GM21737 (cell line): ENCODE data around the gene NECTIN2.
"Not testable (repeated sequence)": the region's sequence is repeated elsewhere in the genome, so short reads cannot be mapped to it uniquely, and the experiment has no call there.

Experiments
- ATAC-seq: cut with Tn5 transposase; IDR thresholded peaks from one replicate; pipeline ENCODE4 v1.9.1; 2021; ENCODE audit warnings: mild to moderate bottlenecking, moderate library complexity; ENCODE audit not compliant: unreplicated experiment

NECTIN2 gene

DNA sequence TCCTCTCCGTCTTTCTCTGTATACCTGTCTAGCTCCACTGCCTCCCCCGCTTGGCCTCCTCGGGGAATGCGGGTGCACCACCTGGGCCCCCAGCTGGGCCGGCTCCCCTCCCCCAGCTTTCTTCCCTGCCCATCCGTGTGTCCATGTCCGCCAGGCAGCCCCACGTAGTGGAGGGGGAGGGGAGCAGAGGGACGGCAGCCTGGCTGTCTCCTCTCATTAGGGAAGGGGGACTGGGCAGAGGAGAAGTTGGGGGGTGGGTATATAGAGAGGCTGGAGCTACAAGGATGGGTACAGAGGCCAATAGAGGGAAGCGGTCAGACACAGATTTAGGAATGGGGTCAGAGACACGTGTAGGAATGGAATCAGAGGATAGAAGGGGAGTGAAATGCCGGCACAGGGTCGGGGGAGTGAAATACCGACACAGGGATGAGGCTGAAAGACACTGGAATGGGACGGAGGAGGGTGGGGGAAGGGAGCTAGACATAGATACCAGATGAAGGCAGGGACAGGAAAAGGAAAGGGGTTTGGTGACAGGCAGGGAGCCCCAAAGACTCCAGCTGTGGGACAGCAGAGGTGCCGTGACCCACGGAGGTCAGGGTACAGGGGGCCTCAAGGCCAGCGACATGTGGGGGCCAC lies 2.8 kb downstream of the NECTIN2 start:
- no peak for ATAC-seq

DNA sequence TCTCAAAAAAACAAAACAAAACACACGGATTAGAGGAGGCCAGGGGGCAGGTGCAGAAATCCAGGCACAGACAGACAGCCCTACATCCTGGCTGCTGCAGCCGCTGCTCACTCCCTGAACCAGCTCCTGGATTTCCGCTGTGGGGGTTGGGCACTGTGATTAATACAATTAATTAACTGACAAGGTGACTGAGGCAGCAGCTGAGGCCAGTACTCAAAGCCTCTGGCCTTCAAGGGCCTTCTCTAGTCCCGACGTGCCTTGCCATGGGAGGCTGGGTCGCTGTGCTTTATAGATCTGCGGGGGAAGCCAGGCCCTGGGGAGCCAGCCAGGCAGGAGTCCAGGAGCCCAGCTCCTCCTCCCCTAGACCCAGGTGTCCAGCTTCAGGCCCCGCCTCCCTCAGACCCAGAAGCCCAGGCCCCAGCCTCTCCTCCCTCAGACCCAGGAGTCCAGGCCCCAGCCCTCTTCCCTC lies 4.6 kb downstream of the NECTIN2 start:
- ATAC-seq = no peak

DNA sequence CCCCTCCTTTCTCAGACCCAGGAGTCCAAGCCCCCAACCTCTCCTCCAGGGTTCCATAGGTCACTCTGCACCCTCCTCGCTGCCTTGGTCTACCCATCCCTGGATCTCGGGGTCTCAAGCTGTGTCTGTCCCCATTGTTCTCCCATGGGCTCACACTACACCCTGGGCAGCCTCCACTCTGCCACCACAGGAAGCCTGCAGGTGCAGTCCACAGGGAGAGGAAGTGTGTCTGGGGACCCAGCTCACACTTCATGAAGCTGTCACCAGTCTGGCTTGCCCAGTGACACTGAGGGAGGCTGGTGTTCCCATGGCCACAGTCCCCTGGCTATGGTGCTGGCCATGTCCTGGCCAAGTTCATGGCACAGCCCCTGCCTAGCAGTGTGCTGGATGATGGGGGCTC lies 5.3 kb downstream of the NECTIN2 start:
- no peak for ATAC-seq

DNA sequence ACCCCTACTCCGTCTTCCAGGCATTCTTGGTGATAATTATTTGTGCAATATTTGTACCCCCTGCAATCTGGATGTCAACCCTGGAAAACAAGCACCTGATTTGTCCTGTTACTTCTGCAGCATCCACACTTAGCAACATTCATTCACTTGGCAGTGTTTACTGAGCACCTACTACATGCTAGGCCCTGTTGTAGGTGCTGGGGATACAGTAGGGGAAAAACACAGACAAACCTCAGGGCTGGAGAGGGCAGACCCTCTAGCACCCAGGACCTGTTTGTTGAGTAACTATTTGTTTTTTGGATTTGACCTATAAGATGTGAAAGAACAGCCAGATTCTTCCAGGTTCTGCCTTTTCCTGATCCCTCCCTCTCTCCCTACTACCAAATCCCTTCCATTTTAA lies 9.5 kb downstream of the NECTIN2 start:
- no peak for ATAC-seq

DNA sequence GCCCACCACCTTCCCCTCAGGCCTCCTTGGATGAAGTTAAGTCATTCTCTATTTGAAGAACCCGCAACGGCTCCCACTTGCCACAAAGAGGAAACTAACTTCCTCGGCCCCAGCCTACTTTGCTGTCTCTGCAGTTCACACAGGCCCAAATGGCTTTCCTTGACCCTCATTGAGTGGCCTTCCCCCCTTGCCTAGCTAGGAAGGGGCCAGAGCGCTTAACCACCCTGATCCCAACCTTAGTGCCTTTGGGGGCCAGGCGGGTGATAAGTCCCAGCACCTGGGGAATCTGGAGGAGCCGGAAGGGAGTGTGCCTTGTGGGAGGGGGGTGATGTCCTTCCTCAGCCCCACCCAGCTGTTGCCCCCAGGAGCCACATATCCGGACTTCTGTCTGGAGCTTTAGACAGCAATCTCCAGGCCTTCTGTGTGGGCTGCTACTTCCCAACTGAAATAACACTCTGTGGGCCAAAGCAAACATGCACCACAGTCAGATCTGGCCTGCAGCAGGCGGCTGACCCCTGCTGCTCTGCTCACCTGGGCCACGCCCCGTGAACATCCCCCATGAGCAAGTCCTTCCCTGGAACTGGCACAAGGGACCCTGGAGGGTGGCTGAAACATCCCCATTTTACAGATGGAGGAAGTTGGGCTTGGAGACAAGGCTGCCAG lies 10.5 kb downstream of the NECTIN2 start:
- ATAC-seq = no peak

DNA sequence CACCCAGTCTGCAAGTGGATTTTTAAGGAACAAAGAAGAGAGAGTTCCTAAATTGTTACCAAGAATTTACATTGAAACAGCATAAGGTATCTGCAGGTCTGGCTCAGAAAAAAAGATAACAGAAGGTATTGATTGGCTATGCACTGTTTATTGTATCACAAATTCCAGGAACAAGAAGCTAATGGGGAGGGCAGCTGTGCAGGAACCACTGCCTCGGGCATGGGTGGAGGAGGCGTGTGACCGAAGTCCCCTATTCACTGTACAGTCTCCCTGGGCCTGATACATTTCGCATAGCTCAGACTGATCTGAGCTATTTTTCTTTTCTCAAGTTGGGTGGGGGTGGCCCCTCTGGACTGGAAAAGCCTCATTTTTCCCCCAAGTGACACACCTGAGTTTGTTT lies 11.7 kb downstream of the NECTIN2 start:
- no peak for ATAC-seq

DNA sequence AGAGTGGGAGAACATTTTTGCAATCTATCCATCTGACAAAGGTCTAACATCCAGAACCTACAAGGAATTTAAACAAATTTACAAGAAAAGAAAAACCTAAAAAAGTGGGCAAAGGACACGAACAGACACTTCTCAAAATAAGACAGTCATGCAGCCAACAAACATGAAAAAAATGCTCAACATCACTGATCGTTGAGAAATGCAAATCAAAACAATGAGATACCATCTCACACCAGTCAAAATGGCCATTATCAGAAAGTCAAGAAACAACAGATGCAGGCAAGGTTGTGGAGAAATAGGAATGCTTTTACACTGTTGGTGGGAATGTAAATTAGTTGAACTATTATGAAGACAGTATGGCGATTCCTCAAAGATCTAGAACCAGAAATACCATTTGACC lies 15.5 kb downstream of the NECTIN2 start:
- ATAC-seq = not testable (repeated sequence)

DNA sequence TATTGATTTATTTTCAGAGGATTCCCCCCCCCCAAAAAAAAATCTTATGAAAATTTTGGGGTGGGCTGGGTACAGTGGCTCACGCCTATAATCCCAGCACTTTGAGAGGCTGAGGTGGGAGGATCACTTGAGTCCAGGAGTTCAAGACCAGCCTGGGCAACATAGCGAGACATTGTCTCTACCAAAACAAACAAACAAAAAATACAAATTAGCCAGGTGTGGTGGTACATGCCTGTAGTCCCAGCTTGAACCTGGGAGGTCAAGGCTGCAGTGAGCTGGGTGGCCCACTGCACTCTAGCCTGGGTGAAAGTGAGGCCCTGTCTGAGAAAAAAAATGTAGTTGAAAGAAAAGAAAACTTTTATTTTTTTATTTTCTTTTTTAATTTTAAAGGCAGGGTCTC lies 17.9 kb downstream of the NECTIN2 start:
- no peak for ATAC-seq

DNA sequence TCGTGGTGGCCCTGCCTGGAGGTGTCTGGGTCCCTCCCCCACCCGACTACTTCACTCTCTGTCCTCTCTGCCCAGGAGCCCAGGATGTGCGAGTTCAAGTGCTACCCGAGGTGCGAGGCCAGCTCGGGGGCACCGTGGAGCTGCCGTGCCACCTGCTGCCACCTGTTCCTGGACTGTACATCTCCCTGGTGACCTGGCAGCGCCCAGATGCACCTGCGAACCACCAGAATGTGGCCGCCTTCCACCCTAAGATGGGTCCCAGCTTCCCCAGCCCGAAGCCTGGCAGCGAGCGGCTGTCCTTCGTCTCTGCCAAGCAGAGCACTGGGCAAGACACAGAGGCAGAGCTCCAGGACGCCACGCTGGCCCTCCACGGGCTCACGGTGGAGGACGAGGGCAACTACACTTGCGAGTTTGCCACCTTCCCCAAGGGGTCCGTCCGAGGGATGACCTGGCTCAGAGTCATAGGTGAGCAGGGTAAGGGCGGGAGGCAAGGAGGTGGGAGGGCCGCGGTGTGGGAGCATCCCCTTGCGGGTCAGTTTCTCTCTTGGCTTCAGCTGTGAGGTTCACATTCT lies 19.2 kb downstream of the NECTIN2 start:
- ATAC-seq = no peak

DNA sequence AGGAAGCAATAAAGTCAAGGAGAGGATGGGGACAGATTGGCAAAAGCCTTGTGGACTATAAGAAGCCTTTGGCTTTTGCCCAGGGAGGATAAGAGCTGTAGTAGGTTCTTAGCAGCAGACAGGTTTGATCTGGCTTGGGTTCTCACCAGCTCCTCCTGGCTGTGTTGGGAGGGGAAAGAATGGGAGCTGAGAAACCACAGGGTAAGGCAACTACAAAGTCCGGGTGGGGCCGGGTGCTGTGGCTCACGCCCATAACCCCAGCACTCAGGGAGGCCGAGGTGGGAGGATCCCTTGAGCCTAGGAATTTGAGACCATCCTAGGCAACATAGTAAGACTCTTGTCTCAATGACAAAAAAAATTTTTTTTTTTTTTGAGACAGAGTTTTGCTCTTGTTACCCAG lies 20.6 kb downstream of the NECTIN2 start:
- ATAC-seq = no peak

DNA sequence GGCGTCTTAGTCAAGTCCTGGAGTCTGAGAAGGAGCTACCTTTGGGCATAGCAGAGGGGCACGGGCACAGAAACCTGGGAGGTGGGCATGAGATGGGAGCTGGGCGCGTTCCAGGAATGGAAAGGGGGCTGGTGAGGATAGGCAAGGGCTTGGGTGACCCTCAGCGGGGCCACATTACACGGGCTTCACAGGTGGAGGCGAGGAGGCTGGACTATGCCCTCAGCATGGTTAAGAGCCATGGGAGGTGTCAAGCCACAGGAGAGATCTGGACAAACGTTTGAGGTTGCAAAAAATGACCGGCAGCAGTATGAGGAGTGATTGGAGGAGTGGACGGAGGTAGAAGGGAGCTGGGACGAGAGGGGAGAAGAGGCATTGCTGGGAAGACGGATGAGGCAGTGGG lies 21.5 kb downstream of the NECTIN2 start:
- ATAC-seq = no peak

DNA sequence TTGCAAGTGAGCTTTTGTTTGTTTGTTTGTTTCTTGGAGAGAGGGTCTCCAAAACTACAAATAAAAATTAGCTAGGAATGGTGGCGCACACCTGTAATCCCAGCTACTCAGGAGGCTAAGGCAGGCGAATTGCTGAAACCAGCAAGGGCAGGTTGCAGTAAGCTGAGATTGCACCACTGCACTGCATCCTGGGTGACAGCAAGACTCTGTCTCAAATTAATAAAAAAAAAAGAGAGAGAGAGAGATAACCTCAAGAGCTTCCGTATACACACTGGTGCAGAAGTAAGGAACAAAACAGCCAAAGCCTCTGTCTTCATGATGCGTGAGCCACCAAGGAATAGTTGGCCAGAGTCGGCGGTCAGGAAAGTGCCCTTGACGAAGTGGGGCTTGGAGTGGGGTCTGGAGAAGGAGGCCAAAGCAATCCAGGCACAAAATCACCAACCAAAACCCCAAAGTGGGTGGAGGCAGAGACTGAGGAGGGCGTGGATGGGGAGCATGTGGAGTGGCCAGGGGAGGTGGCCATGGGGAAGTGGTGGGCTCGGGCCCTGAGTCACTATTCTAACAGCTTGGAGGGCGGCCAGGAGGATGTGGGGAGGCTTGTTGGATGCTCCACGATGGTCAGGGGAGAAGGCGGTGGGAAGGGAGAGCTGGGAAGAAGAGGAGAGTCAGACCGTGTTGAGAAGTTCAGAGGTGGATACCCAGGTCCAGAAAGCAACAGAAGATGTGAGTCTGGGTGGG lies 23.8 kb downstream of the NECTIN2 start:
- ATAC-seq = no peak

DNA sequence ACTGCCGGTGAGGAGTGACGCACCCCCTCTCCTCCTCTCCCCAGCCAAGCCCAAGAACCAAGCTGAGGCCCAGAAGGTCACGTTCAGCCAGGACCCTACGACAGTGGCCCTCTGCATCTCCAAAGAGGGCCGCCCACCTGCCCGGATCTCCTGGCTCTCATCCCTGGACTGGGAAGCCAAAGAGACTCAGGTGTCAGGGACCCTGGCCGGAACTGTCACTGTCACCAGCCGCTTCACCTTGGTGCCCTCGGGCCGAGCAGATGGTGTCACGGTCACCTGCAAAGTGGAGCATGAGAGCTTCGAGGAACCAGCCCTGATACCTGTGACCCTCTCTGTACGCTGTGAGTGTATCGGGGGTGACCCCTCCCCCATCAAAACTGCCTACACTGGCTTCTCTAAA lies 25.7 kb downstream of the NECTIN2 start:
- no peak for ATAC-seq

DNA sequence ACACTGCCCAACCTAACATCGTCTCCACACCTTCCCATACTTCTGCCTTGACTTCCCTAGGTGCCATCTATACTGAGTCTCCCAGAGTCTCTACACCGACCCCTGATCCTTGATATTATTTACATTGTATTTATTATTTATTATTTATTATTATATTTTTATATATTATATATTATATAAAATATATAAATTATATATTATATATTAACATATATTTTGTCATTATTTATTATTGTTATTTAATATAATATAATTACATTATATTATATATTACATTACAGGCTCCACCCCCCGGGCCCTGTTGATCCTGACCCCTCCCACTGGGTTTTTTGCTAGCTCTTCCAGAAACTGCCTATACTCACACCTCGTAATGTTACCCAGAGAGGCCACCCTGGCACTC lies 26.6 kb downstream of the NECTIN2 start:
- no peak for ATAC-seq

DNA sequence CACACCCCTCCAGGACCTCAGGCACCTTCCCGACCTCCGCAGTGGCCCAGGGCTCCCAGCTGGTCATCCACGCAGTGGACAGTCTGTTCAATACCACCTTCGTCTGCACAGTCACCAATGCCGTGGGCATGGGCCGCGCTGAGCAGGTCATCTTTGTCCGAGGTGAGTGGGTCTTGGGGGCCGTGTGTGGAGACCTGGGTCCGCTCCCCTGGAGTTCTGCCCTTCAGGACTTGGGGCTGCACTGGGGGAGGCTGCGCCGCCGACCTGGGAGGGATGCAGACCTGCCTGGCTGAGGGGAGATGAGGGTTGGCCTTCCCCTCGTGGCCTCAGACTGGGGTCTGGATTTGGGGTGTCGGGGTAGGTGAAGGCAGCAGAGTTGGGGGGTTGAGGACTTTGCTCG lies 28.2 kb downstream of the NECTIN2 start:
- ATAC-seq = no peak

DNA sequence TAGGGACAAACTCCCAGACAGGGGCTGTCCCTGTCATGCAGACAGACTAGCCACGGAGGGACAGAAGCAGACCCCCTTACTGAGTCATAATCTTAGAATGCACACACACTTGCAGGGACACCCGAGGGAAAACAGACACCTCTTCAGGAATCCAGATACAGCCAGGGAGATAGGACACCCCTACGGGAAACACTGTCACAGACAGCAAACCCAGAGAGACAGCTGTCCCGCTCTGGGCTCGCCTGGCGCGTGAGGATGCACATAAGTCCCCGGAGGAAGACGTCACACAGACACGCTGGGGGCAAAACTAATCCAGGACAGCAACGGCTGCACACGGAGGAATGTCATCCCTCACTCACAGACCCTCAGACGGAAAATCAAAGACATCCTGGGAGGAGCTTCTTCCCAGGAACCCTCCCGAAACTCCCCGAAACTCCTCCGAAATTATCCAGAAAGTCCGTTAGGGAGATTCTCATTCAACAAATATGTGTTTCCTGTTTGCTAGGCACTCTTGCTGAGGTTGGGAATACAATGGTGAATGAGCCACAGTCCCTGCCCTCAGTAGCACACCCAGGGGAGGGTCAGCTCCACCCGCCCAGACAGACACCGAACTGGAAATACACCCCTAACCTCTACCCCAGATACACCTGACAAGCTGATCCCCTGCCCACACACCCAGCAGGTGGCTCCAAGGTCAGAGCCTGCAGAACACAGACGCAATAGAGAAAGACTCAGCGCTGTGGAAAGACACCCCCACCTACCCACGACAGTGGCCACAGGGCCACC lies 29.8 kb downstream of the NECTIN2 start:
- no peak for ATAC-seq

DNA sequence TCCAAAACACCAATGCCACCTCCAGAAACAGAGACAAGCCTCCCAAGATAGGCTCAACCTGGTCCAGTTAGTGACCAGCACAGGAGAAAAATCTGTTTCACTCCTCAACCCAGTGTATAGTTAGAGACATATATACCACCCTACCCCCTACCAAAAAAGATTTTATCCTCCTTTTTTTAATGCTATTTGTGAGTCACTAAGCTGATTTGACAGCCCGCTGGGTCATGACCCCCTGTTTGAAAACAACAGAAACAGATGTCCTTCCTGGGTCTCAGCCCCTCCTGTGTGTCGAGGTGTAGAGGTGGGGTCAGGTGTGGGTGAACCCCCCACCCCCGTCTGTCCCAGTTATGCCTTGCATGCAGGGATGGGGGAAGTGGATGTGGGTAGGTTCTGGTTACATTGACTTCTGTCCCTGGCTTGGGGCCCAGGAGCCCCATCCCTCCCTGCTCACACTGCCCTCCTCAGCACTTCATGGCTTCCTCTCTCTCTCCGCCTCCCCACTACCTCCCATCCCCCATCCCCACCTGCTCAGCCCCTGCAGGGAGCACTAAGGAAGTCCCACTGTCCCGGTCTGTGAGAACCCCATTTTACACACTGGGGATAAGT lies 30.9 kb downstream of the NECTIN2 start:
- ATAC-seq = no peak

DNA sequence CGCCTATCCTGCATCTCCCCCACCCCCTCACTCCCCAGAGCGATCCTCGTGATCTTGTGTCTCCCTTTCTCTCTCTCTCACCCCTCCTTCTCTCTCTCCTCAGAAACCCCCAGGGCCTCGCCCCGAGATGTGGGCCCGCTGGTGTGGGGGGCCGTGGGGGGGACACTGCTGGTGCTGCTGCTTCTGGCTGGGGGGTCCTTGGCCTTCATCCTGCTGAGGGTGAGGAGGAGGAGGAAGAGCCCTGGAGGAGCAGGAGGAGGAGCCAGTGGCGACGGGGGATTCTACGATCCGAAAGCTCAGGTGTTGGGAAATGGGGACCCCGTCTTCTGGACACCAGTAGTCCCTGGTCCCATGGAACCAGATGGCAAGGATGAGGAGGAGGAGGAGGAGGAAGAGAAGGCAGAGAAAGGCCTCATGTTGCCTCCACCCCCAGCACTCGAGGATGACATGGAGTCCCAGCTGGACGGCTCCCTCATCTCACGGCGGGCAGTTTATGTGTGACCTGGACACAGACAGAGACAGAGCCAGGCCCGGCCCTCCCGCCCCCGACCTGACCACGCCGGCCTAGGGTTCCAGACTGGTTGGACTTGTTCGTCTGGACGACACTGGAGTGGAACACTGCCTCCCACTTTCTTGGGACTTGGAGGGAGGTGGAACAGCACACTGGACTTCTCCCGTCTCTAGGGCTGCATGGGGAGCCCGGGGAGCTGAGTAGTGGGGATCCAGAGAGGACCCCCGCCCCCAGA lies 32.2 kb downstream of the NECTIN2 start:
- no peak for ATAC-seq

DNA sequence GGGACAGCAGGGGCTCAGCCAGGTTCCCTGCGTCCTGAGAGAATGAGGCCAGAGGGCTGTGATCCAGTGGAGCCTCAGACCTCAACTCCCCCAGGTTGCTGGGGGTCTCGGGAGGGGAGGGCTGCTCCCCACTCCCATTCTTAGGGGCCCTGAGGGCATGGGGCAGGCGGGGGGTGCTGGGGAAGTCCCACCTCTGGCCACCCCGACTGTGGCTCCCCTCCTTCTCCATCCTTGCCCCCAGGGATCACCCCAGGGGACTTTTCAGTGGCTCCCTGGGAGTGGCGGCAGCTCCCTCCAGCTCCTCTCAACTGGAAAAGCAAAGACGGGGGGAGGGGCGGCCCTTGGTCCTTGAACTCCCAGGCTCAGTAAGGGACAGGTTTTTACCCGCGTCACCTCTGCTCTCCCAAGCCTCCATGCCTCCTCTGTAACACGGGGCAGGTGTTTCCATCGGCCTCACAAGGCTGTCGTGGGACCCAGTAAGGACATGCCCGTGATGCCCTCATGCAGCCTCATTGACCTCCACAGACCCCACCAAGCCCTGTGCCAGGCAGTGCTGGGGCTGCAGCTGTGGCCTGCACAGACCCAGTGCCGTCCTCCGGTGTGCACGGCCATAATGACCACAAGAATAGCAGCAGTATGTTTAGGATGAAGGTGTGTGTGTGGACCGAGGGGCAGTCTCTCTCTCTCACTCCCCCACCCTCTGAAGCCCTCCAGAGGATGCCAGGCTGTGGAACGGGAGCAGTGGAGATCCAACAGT lies 33.4 kb downstream of the NECTIN2 start:
- no peak for ATAC-seq
